Measurements from ENCODE around the gene KRT81.

- TF ChIP-seq, protein P1, sequence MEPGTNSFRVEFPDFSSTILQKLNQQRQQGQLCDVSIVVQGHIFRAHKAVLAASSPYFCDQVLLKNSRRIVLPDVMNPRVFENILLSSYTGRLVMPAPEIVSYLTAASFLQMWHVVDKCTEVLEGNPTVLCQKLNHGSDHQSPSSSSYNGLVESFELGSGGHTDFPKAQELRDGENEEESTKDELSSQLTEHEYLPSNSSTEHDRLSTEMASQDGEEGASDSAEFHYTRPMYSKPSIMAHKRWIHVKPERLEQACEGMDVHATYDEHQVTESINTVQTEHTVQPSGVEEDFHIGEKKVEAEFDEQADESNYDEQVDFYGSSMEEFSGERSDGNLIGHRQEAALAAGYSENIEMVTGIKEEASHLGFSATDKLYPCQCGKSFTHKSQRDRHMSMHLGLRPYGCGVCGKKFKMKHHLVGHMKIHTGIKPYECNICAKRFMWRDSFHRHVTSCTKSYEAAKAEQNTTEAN (CRISPR knock-in tag; IDR thresholded peaks at IDR 0.05): no peak
- TF ChIP-seq ZNF138 (CRISPR knock-in tag; conservative IDR thresholded peaks at IDR 0.05) (no peak), NFYB (CRISPR knock-in tag; conservative IDR thresholded peaks at IDR 0.05; ENCODE audit: low read depth) (no peak)
- TF ChIP-seq, protein P2, sequence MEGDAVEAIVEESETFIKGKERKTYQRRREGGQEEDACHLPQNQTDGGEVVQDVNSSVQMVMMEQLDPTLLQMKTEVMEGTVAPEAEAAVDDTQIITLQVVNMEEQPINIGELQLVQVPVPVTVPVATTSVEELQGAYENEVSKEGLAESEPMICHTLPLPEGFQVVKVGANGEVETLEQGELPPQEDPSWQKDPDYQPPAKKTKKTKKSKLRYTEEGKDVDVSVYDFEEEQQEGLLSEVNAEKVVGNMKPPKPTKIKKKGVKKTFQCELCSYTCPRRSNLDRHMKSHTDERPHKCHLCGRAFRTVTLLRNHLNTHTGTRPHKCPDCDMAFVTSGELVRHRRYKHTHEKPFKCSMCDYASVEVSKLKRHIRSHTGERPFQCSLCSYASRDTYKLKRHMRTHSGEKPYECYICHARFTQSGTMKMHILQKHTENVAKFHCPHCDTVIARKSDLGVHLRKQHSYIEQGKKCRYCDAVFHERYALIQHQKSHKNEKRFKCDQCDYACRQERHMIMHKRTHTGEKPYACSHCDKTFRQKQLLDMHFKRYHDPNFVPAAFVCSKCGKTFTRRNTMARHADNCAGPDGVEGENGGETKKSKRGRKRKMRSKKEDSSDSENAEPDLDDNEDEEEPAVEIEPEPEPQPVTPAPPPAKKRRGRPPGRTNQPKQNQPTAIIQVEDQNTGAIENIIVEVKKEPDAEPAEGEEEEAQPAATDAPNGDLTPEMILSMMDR (IDR thresholded peaks at IDR 0.05): no peak
Measured at GRCh38 chr12:52253391-52254179, 37.7 kb downstream of the KRT81 start.

Data from WTC11 (cell line).